Measurements from ENCODE around the gene SAMD7.

Gene SAMD7

DNA sequence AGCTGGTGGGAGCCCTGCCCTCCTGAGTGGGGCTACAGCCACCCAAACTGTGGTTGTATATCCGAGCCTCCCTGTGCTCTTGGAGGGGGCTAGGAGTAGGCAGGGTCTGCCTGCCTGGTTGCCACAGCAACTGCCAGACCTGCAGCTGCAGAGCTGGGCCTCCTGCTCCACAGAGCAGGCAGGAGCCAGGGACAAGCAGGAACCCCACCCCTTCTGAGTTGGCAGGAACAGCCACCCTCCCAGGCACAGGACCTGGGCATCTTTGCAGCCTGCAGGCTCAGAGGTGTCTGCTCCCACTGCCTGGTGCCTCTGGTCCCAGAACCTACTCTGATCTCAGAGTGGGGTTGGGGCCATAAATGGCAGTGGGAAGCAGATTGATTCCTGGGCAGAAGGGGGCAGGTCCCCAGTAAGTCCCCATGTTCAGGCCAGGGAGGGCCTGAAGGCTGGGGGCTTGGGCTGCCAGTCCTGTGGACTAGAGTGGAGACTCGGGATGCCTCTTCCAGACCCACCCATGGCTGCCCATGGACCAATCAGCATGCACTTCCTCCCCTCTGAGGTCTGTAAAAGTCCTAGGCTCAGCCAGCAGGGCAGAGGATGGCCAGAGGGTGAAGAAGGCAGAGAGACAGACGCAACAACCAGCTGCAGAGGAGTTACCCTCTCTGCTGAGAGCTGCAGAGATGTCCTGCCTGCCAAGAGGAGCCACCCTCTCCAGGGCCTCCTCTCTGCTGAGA lies 31.4 kb upstream of the SAMD7 start:
- Histone ChIP-seq H3K4me3 (ENCODE audit: low read length) (no peak overlapping the region), H3K9me3 (ENCODE audit: insufficient read depth, low read depth, low read length) (no peaks in the 10 kb centered on the region), H3K36me3 (ENCODE audit: insufficient read depth, low read length) (no peaks in the 10 kb centered on the region), H3K9ac (ENCODE audit: low read depth, low read length) (no peak overlapping the region), H3K4me1 (ENCODE audit: insufficient read depth, low read length) (no peaks in the 10 kb centered on the region; the same call in 1 of the 2 replicates), H3K27me3 (ENCODE audit: insufficient read depth, low read length) (no peaks in the 10 kb centered on the region), H3K27ac (ENCODE audit: low read depth, low read length) (no peak overlapping the region)
- 86% methylated on average over 3 of the region's 3 CpGs for WGBS

DNA sequence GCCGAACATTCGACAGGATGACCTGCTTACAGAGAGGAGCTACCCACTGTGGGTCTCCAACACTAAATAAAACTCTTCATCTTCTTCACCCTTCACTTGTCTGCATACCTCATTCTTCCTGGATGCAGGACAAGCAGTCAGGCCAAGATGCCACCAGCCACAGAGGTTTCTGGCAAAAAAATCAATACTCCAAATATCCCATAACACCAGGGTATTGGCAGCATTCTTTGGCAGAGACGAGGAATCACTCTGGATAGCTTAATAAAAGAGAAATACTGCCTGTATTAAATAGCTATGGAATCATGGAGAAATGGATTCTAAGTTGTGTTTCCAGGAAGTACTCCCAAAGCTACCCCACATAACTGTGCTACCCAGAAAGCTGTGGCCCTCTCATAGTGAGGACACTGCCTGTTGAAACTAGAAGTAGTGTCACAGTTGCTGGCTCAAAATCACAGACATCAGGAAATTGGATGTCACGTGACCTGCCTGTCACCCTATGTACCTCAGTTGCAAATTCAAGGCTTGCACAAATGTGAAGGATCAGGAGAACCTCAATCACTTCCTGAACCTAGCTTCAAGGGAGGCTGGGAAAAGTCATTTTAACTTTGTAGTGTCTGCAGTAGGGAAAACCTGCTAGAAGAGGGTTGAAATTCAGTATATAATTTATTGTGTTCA lies 30.7 kb upstream of the SAMD7 start:
- Histone ChIP-seq H3K27me3 (ENCODE audit: insufficient read depth, low read length) (no peaks in the 10 kb centered on the region), H3K9ac (ENCODE audit: low read depth, low read length) (no peak overlapping the region), H3K36me3 (ENCODE audit: insufficient read depth, low read length) (no peaks in the 10 kb centered on the region), H3K4me3 (ENCODE audit: low read length) (no peak overlapping the region), H3K4me1 (ENCODE audit: insufficient read depth, low read length) (peaks cover 3% of the 10 kb centered on the region; the same call in 1 of the 2 replicates), H3K27ac (ENCODE audit: low read depth, low read length) (no peak overlapping the region), H3K9me3 (ENCODE audit: insufficient read depth, low read depth, low read length) (no peaks in the 10 kb centered on the region)
- WGBS, result 92% methylated on average over 4 of the region's 4 CpGs

DNA sequence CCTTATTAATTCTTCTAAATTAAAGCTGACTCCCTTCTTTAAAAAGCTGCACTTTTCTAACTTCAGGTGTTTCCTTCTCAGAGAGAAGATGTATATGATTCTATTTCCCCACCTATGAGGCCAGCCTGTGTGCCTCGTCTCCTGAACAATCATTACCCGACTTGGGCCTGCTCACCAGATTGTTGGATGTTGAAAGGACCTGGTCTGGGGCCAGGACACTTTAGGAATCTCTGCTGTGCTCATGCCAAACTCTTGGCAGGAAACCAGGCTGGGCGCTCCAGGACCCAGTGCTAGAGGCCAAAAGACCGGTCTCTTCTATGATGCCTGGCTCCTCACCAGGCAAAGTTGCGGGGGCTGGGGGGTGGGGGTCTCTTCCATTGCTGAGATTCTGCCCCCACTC lies 24.7 kb upstream of the SAMD7 start:
- WGBS, result 94% methylated on average over 5 of the region's 5 CpGs

DNA sequence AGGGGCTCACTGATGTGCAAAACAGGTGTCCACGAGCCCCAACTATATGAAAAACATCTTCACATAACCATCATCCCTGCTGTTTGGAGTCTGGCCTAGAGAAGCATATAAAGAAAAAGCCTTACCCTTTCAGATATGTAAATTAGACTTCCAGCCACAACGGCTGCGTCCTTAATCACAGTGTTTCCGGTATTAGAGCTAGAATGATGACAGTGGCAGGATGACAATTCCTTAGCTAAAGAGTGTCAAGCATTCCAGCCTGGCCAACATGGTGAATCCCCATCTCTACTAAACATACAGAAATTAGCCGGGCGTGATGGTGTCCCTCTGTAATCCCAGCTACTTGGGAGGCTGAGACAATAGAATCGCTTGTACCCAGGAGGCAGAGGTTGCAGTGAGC lies 19.5 kb upstream of the SAMD7 start:
- H3K4me3 ChIP-seq (ENCODE audit: low read length), result no peak overlapping the region
- no peak overlapping the region for H3K9ac ChIP-seq (ENCODE audit: low read depth, low read length)
- H3K36me3 ChIP-seq (ENCODE audit: insufficient read depth, low read length), result no peaks in the 10 kb centered on the region
- no peak overlapping the region for H3K27ac ChIP-seq (ENCODE audit: low read depth, low read length)
- WGBS, result 89% methylated on average over 7 of the region's 7 CpGs
- H3K9me3 ChIP-seq (ENCODE audit: insufficient read depth, low read depth, low read length), result no peaks in the 10 kb centered on the region
- H3K4me1 ChIP-seq (ENCODE audit: insufficient read depth, low read length), result no peaks in the 10 kb centered on the region
- H3K27me3 ChIP-seq (ENCODE audit: insufficient read depth, low read length), result no peaks in the 10 kb centered on the region

More for the DNA sequence above, 24.7 kb upstream of the SAMD7 start:
- Histone ChIP-seq H3K27me3 (ENCODE audit: insufficient read depth, low read length) (no peaks in the 10 kb centered on the region), H3K9me3 (ENCODE audit: insufficient read depth, low read depth, low read length) (no peaks in the 10 kb centered on the region), H3K27ac (ENCODE audit: low read depth, low read length) (no peak overlapping the region), H3K36me3 (ENCODE audit: insufficient read depth, low read length) (no peaks in the 10 kb centered on the region), H3K9ac (ENCODE audit: low read depth, low read length) (no peak overlapping the region), H3K4me3 (ENCODE audit: low read length) (no peak overlapping the region), H3K4me1 (ENCODE audit: insufficient read depth, low read length) (peaks cover 12% of the 10 kb centered on the region)

DNA sequence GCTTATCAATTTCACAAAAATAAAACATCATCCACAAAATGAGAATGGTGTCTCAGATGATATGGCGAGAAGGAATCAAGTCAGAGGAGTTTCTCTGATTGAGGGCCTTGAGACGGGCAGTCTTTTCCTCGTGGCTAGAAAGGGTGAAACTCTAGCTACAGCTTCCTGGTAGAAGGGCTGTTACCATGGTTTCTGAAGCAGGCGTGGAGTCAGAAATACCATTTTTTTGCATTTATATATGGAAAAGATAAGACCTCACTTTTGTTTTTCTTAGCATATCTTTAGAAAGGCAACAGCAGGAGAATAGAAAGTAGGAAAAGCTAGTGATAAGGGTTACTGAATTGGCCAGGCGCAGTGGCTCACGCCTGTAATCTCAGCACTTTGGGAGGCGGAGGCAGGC lies 17.3 kb upstream of the SAMD7 start:
- H3K36me3 ChIP-seq (ENCODE audit: insufficient read depth, low read length), result no peaks in the 10 kb centered on the region
- H3K9me3 ChIP-seq (ENCODE audit: insufficient read depth, low read depth, low read length), result no peaks in the 10 kb centered on the region
- no peak overlapping the region for H3K27ac ChIP-seq (ENCODE audit: low read depth, low read length)
- H3K4me1 ChIP-seq (ENCODE audit: insufficient read depth, low read length), result no peaks in the 10 kb centered on the region
- H3K27me3 ChIP-seq (ENCODE audit: insufficient read depth, low read length), result no peaks in the 10 kb centered on the region
- no peak overlapping the region for H3K4me3 ChIP-seq (ENCODE audit: low read length)
- no peak overlapping the region for H3K9ac ChIP-seq (ENCODE audit: low read depth, low read length)
- 77% methylated on average over 6 of the region's 7 CpGs for WGBS

DNA sequence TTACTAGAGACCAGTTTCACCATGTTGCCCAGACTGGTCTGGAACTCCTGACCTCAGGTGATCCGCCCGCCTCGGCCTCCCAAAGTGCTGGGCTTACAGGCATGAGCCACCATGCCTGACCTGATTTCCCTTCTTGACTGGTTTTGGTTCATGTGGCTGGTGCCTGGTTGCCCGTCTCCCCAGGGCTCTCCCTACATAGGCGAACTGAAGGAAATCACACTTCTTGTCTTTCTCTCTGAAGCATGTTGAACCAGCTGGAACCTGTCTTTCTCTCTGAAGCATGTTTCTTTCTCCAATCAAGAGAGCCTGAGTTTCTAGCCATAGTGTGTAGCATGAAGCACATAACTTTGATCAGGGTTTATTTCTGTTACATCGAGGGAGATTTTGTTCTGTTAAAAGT lies 16.3 kb upstream of the SAMD7 start:
- 80% methylated on average over 6 of the region's 6 CpGs for WGBS
- no peak overlapping the region for H3K9ac ChIP-seq (ENCODE audit: low read depth, low read length)
- no peaks in the 10 kb centered on the region for H3K36me3 ChIP-seq (ENCODE audit: insufficient read depth, low read length)
- no peaks in the 10 kb centered on the region for H3K27me3 ChIP-seq (ENCODE audit: insufficient read depth, low read length)
- no peaks in the 10 kb centered on the region for H3K9me3 ChIP-seq (ENCODE audit: insufficient read depth, low read depth, low read length)
- no peak overlapping the region for H3K27ac ChIP-seq (ENCODE audit: low read depth, low read length)
- H3K4me3 ChIP-seq (ENCODE audit: low read length), result no peak overlapping the region
- no peaks in the 10 kb centered on the region for H3K4me1 ChIP-seq (ENCODE audit: insufficient read depth, low read length)

DNA sequence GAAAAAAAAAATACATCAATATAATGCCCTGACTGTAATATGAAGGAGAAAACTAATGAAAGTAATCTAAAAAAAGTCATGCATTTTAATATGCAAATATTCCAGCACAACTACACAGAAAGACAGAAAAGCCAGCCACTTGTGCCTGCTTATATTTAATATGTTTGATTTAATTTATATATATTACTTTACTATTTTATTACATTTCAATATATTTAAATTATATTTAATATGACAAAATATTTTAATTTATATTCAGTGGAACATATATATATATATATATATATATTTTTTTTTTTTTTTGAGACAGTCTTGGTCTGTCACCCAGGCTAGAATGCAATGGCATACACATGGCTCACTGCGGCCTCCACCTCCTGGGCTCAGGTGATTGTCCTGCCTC lies 14.1 kb upstream of the SAMD7 start:
- Histone ChIP-seq H3K4me1 (ENCODE audit: insufficient read depth, low read length) (no peaks in the 10 kb centered on the region), H3K4me3 (ENCODE audit: low read length) (no peak overlapping the region), H3K27ac (ENCODE audit: low read depth, low read length) (no peak overlapping the region), H3K36me3 (ENCODE audit: insufficient read depth, low read length) (no peaks in the 10 kb centered on the region), H3K27me3 (ENCODE audit: insufficient read depth, low read length) (no peaks in the 10 kb centered on the region), H3K9me3 (ENCODE audit: insufficient read depth, low read depth, low read length) (peaks cover 18% of the 10 kb centered on the region; the same call in 1 of the 2 replicates), H3K9ac (ENCODE audit: low read depth, low read length) (no peak overlapping the region)
- 97% methylated on average over 1 of the region's 1 CpG for WGBS

DNA sequence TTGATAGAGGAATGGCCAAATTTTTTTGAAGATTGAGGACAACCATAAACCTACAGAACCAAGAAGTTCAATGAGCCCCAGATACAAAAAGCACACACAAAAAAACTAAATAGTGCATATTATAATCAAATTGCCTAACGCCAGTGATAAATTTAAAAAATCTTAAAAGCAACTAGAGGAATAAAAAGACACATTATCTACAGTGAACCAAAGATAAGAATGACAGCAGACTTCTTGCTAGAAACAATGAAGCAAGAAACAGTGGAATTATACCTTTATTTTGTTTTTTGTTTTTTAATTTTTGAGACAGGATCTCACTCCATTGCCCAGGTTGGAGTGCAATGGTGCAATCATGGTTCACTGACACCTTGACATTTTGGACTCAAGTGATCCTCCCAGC lies 9.9 kb upstream of the SAMD7 start:
- Histone ChIP-seq H3K36me3 (ENCODE audit: insufficient read depth, low read length) (no peaks in the 10 kb centered on the region), H3K27ac (ENCODE audit: low read depth, low read length) (no peak overlapping the region), H3K4me3 (ENCODE audit: low read length) (no peak overlapping the region), H3K4me1 (ENCODE audit: insufficient read depth, low read length) (peaks cover 3% of the 10 kb centered on the region; the same call in 1 of the 2 replicates), H3K9ac (ENCODE audit: low read depth, low read length) (no peak overlapping the region), H3K9me3 (ENCODE audit: insufficient read depth, low read depth, low read length) (peaks cover 26% of the 10 kb centered on the region; the same call in 1 of the 2 replicates), H3K27me3 (ENCODE audit: insufficient read depth, low read length) (no peaks in the 10 kb centered on the region)
- WGBS, result 88% methylated on average over 1 of the region's 1 CpG

DNA sequence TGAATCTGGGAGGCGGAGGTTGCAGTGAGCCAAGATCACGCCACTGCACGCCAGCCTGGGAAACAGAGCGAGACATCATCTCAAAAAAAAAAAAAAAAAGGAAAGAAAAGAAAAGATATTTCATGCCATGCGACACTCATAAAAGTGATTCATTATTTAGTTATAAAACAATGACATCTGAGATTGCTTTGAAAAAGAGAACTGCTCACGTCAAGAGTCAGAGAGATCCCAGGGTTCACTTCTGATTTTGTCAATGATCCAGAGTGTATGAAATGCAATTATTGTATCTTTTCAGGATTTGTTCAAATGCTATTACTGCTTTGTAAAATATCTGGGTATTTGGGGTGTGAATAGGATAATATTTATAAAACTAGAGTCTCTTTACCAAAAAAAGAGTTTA lies 6.0 kb upstream of the SAMD7 start:
- H3K9me3 ChIP-seq (ENCODE audit: insufficient read depth, low read depth, low read length), result peaks cover 25% of the 10 kb centered on the region; the same call in 1 of the 2 replicates
- H3K36me3 ChIP-seq (ENCODE audit: insufficient read depth, low read length), result no peaks in the 10 kb centered on the region
- H3K4me1 ChIP-seq (ENCODE audit: insufficient read depth, low read length), result peaks cover 14% of the 10 kb centered on the region
- H3K27ac ChIP-seq (ENCODE audit: low read depth, low read length), result no peak overlapping the region
- no peak overlapping the region for H3K9ac ChIP-seq (ENCODE audit: low read depth, low read length)
- no peak overlapping the region for H3K4me3 ChIP-seq (ENCODE audit: low read length)
- no peaks in the 10 kb centered on the region for H3K27me3 ChIP-seq (ENCODE audit: insufficient read depth, low read length)
- 82% methylated on average over 6 of the region's 6 CpGs for WGBS

DNA sequence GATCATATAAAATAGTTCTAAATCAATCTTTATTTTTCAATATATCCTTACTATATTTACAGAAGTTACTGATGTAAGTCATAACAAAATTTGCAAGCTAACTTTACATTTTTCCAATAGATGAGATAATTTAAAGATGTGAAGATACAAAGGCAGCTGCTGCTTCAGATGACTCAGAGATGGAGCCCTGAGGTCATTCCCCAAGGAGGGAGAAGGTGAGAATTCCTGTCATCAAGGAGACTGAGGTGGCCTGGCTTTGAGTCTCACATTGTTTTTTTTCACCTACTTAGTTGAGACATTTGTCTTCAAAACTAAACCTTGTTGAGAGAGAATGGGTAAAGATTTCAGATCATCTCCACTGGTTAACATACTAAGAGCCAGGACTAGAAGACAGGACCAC lies 3.9 kb upstream of the SAMD7 start:
- Histone ChIP-seq H3K4me3 (ENCODE audit: low read length) (no peak overlapping the region), H3K27me3 (ENCODE audit: insufficient read depth, low read length) (no peaks in the 10 kb centered on the region), H3K9ac (ENCODE audit: low read depth, low read length) (no peak overlapping the region), H3K27ac (ENCODE audit: low read depth, low read length) (no peak overlapping the region), H3K9me3 (ENCODE audit: insufficient read depth, low read depth, low read length) (peaks cover 5% of the 10 kb centered on the region; the same call in 1 of the 2 replicates), H3K4me1 (ENCODE audit: insufficient read depth, low read length) (peaks cover 14% of the 10 kb centered on the region), H3K36me3 (ENCODE audit: insufficient read depth, low read length) (no peaks in the 10 kb centered on the region)

DNA sequence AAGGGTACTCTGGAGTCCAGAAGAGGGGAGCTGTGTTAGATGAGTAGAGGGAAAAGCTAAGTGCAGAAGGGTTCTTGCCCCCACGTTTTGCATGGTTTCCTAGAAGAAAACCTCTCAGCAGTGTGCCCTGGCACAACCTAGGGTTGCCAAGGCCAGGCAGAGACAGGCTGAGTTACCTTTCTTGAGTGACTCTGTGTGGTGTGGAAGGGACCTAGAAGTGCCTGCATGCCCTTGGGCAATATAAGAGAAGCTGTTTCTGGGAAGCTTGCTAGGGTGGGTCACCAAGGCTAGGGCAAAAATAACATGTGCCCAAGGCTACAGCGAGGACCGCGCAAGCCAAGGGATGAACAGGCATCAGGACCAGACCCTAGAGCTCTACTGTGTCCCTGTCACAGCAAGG lies 3.4 kb upstream of the SAMD7 start:
- 0 out of 2 replicates have a peak, but pooled peaks cover 4% of the 10 kb centered on the region for H3K9me3 ChIP-seq (ENCODE audit: insufficient read depth, low read depth, low read length)
- no peaks in the 10 kb centered on the region for H3K36me3 ChIP-seq (ENCODE audit: insufficient read depth, low read length)
- H3K9ac ChIP-seq (ENCODE audit: low read depth, low read length), result no peak overlapping the region
- H3K27ac ChIP-seq (ENCODE audit: low read depth, low read length), result no peak overlapping the region
- WGBS, result 92% methylated on average over 4 of the region's 4 CpGs
- no peaks in the 10 kb centered on the region for H3K27me3 ChIP-seq (ENCODE audit: insufficient read depth, low read length)
- no peak overlapping the region for H3K4me3 ChIP-seq (ENCODE audit: low read length)
- peaks cover 14% of the 10 kb centered on the region for H3K4me1 ChIP-seq (ENCODE audit: insufficient read depth, low read length)
